Stimulated activated CD8-positive, alpha-beta memory T cell treated with anti-CD3 and anti-CD28 coated beads, Interleukin-7, amount 100 ng/mL, for 1 hour (primary cell): ENCODE data around the gene ME1.
"Not testable (repeated sequence)": the region's sequence is repeated elsewhere in the genome, so short reads cannot be mapped to it uniquely, and the experiment has no call there.

ENCODE experiments used
- DNase-seq, 2 donors: peaks; one replicate each; pipeline ENCODE4 v3.0.0-alpha.2; 2020; ENCODE audit warnings: low read depth in 2 of 2

Gene ME1

DNA sequence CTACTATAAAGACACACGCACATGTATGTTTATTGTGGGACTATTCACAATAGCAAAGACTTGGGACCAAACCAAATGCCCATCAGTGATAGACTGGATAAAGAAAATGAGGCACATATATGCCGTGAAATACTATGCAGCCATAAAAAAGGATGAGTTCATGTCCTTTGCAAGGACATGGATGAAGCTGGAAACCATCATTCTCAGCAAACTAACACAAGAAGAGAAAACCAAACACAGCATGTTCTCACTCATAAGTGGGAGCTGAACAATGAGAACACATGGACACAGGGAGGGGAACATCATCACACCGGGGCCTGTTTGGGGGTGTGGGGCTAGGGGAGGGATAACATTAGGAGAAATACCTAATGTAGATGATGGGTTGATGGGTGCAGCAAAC is 174.1 kb downstream of the ME1 start:
- not testable (repeated sequence) for DNase-seq

DNA sequence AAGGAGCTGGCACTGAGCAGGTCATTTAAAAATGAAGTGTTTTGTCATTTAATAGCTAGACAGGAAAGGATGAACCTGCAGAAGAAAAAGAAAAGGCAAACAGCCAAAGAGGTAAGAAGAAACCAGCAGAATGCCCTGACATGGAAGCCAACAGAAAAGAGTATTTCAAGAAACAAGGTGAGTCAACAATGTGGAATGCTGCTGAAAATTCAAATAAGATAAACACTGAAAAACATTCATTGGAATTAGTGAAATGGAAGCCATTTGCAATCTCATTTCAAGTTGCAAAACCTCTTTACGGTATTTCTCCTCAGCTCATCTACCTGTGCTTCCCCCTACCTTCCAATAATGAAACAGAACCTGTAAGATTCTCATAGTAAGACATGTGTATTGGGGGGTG is 178.1 kb downstream of the ME1 start:
- no peak for DNase-seq

DNA sequence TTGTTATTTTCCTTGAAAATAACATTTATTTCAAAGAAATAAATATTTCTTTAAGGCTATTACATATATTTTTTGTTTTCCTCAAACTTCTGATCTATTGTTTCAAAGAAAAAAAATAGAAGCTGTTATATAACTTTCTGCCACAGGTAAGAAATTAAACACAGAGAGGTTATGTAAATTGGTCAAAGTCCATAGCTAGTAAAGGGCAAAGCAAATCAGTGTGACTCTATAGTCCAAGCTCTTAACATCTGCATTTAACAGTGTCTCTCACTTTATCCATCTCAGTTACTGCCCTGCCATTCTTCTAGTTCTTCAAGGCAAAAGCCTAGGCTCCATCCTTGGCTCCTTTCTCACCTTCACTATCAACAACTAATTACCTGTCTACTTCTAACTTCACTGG is 180.6 kb downstream of the ME1 start:
- DNase-seq = no peak

DNA sequence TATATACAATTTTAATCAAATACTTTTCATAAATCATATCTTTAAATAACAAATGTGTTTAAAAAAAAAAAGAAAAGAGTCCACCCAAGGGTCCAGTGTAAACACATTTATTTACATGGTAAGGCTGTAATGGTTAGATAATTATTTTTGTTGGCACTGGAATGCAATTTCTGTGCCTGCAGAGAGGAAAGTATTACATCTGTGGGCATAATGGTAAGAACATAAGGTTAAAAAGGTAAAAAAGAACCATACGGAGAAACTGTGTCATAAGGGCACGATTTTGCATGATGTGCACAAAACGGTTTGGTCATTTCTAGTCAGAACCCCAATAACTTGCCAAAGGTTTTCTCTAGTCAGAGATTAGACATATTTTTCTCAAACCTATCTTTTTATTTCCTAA is 183.4 kb downstream of the ME1 start:
- no peak for DNase-seq

DNA sequence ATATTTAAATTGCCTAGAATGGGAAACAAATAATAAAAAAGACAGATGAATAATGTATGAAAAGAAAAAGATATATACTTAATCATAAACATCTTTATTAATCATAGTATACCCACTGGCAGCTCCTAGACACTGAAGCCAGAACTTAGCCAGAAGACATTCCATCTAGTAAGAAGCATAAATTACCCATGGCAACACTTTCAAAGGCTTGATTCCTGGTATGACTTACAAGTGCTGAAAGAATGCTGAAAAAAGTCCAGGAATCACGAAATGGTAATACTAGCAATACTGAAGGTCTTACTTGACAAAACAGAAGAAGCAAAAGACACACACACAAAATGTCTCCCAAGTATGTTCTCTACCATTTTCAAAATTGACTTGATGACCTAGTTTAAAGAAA is 199.7 kb downstream of the ME1 start:
- DNase-seq = no peak

DNA sequence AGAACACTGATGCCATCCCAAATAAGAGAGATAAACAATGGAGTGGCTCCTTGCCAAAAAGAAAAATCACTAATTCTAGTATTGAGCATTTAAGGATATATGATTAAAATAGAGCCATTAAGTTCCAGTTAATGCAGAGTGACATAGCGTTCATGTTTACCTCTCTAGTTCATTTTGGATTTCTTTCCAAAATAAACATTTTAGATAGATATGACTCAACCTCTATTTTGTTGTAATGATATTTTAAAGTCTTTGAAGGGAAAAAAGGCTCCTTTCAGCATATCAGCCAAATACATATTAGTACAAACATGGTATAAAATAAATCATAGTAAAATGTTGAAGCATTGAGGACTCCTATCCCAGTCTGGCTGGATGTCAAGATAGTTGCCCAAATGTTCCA is 204.3 kb downstream of the ME1 start:
- DNase-seq = no peak

DNA sequence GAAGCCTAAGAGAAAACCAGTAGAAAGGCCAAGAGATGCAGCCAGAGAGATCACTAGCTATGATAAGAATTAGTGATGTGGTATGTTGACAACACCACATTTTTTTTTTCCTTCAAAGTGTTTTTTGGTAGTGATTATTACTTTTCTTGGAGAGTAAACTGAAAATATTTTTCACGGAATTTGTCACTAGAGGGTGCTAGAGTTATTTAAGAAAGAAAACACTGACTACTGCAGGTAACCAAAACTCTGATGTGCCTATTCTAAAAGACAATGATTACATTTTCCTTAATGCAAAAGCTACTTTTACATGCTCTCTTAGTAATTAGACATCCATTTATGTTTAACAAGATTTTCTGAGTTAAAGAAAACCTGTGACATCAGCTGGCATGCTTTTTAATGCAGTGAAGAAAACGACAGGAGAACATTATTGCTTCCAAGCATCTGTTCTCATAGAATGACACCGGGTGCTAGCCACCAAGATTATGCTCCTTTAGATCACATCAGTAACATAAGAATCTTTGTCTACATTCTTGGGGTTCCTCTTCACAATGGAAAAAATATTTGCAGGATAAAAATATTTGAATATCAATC is 208.9 kb downstream of the ME1 start:
- no peak for DNase-seq

DNA sequence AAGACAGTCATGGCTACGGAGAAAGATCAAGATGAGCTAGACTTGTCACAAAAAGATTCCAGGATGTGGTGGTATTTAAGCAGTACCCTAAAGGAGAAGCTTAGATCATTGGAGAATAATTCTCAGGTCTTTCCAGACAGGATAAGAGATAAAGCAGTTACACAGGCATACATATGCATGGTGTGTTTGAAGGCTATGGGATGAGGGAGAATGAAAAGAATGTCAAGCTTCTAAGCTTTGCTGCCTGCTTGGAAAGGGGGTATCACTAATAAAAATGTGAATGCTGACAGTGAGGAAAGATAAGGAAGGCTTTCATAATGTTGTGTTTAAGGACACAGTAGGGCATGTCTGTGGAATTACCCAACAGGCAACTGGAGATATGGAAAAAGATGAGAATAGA is 209.6 kb downstream of the ME1 start:
- DNase-seq = no peak

DNA sequence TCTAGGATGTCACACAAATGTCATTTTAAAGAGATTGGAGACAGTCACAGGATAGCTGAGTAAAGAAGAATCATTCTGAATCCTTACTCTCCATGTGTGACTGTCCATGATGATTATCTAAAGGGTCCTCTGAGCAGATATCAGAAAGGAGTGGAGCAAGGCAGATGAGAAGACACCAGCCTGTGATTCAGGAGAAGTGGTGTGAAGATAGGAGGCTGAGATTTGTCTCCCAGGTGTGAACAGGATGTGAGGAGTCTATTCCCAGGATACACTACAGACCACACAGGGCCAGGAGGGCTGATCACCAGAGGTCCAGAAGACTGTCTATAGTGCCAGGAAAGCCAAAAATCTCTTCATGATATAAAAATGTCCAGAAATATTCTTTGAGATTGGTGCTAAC is 210.7 kb downstream of the ME1 start:
- no peak for DNase-seq

DNA sequence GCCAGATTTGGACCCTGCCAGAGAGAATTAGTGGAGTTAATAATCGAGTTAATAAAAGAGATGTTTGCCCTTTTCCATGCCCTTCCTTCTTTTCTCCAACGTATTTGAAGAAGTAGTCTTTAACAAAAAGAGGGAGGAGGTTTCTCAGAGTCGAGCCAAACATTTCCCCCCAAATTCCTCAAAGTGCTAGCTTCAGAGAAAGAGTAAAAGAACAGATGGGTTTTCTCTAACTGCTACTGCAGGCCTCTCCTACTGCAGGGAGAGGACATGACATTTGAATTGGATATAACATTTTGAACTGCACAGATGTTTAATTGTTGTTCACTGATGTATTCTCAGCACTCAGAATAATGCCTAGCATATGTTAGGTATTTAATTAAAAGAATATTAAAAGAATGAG is 212.2 kb downstream of the ME1 start:
- no peak for DNase-seq

DNA sequence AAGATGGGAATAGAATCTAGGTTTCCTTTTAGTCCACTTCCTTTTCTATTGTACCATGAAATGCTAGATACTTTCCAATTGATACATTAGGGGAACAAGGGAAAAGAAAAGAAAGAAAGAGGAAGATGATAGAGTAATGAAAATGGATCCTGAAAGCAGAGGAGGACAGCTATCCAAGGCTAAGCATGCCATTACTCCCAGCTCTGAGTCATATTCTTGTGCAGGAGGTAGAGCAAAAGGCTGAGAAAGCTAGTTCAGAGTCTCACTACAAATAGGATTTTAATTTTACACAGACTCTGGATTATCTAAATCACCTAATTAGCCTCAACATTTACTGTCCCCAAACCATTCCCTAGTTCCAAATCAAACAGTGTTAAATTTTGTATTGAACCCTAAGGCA is 214.0 kb downstream of the ME1 start:
- no peak for DNase-seq

DNA sequence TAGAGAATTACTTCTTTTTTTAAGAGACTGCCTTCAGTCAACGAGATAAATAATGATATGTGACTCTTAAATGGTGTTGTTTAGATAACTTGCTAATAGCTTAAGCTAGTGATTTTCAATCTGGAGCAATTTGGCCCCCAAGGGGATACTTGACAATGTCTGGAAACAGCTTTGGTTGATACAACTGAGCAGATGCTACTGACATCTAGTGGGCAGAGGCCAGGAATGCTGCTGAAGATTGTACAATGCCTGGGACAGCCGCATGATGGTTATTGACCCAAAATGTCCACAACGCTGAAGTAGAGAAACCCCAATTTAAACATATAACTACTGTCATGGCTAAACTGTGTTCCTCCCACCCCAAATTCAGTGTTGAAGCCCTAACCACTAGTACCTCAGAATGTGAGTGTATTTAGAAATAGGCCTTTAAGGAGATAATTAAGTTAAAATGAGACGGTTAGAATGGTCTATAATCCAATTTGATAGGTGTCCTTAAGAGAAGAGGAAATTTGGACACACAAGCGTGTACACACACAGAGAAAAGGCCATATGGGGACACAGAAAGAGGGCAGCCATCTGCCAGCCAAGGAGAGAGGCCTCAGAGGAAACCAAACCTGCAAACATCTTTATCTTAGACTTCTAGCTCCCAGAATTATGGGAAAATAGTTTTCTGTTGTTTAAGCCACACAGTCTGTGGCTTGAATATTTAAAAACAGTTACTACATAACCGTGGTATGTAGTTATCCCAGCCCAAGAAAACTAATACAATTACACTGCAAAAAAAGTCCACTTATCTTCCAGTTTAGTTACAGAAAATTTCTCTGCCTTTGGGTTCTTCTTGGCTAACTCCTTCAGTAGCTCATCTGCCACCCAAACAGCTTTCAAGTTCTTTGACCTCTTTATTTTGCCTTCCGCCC is 215.5 kb downstream of the ME1 start:
- DNase-seq = no peak

DNA sequence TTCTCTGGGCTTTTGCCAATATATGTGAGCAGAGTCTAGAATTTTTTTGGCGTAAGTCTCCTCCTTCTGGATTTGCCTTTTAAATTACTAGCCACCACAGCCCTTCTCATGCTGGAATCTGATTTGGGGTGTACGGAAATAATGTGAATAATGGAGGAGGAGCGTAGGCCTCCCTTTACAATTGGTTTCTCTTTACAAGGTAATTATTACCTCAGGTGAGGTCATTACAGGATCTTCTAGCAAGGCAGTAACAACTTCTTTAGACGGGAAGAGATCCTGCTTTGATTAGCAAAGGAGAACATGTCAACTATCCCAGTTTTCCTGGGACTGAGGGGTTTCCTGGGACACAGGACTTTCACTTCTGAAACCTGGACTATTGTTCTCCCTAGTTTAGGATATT is 228.8 kb downstream of the ME1 start:
- no peak for DNase-seq

DNA sequence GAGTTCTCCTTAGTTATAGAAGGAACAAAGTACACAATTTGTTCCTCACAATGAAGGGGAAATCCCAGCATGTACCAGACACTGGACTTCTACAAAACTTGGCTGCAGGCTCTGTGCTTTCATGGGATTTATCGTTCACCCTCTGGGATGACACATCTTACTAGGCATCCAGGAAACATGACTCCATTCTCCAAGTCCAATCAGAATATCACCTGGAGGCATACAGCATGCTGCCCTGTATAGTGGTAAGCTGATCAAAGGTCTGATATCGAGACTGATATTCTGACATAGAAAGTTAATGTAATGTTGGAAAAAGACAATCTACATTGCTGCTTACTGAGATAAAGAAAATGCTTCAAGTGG is 231.0 kb downstream of the ME1 start:
- no peak for DNase-seq

DNA sequence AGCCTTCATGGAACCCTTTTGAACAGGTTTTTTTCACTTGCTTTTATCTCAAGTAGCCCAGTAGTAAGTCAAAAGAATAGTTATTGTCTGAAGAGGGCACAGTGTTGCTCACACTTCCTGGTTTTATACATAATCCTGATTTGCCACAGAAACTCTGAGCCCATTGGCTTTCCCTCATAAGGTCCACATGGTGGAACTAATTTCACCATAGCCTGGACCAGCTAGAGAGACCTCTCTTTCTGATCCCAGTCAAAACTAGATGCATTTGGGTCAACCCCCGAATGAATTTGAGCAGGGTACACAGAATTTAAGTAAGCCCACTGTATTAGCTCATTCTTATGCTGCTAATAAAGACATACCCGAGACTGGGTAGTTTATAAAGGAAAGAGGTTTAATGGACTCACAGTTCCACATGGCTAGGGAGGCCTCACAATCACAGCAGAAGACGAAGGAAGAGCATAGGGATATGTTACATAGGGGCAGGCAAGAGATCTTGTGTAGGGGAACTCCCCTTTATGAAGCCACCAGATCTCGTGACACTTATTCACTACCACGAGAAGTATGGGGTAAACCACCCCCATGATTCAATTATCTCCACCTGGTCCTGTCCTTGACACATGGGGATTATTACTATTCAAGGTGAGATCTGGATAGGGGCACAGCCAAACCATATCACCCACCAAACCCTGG is 231.5 kb downstream of the ME1 start:
- no peak for DNase-seq

DNA sequence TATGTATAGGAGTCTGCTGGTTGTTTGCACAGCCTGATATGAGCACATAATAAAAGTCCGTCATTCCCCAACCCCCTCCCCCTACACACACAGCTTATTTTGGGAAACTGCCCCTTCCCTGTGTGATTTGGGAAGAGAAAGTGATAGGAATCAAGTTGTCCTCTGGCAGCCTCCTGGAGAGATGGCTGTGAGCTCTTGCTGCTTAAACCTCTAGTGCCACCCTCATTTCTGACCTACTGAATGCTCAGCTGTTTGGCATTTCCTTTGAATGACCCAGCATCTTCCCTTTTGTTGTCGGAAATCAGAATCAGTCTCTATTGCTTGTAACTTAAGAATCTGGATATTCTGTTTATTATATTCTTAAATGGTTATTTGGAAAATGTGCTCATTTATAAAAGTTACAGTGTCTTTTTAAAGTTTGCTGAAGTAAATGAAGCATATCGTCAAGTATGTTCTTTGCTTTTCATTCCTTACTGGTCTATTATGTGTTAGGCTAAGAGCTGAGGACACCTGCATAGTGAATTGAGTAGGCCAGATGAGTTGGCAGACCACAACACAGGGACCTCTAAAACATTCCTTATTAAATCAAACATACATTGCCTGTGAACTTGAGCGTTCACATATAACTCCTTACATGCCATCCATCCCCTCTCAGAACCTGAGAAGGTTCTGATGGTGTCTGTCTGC is 232.2 kb downstream of the ME1 start:
- no peak for DNase-seq

DNA sequence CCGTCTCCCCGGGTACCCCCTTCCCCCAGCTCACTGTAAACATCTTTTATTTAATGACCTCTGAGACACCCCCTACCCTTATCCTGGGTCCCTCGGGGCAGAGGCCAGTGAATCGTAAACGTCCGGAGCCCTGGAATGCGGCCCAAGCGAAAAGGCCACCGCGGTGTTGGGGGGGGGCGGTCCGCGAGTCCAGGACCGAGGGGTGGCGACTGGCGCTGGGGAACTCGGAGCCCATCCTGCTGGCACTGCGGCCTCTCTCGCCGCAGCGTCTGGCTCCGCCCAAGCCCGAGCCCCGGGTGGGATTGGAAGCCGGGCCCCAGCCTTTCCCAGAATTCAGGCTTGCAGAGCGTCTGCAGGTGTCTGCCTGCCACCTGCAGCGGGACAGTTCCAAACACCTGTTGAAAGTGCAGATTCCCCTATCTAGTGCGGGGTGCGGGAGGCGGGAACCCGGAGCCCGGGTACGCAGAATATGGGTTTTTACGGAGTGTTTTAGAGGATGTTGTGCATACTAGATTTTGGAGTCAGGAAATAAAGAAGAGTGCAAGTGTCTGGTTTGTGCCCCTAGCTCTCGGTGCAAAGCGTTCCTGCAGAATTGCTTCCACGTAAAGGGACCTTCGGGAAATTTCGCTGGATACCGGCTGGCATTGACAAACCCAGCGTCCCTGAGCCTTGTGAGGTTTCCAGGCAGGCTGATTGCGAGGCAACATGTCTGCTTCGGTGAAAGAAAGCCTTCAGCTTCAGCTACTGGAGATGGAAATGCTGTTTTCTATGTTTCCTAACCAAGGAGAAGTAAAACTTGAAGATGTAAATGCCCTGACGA is 236.9 kb downstream of the ME1 start:
- no peak for DNase-seq

DNA sequence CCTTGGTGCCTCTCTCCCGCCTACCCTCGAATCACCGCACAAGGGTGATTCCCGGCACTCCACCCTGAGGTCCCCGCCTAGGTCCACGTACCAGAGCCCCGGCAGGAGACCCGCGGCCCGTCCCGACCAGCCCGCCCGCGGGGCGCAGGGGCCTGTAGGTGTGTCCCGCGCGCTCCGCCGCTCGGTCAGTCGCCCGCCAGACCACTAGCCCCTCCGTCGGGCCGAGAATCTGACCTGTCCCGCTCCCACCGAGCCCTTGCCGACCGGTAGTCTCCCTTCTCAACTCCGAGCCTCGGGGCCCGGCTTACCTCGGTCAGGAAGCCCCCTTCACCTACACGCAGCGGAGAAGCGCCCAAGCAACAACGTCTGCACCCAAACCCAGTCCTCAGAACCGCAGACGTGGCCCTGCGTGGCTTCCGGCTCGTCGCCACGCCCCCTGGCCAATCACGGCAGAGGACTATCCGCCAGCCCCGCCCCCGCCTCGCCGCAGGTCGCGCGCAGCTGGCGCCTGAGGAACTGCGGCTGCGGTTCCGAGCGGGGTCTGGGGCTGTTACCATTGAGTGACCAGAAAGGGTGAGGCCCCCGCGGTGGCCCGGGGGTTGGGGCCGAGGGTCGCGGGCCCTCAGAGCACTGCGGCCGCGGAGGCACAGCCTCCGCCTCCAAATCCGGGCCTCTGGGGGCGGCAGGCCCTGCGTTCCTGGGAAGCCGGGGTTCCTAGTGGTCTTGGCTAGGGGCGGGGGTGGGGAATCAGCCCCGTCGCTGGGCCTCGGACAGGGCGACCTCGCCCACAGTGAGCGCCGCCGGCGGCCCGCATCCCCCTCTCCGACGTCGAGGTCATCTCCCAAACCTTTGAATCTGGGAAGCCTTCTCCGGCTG is 237.7 kb downstream of the ME1 start, which contains the start of the genes PGM3 and RWDD2A:
TSS of gene PGM3 (minus strand) at position 395 of the 876 bp plus-strand sequence. CDS start 2,253 bp downstream, outside the sequence.
TSS of gene RWDD2A (plus strand) at position 487 of the 876 bp plus-strand sequence. CDS start 1,095 bp downstream, outside the sequence.
- DNase-seq = peak; percentile 76 to 79

DNA sequence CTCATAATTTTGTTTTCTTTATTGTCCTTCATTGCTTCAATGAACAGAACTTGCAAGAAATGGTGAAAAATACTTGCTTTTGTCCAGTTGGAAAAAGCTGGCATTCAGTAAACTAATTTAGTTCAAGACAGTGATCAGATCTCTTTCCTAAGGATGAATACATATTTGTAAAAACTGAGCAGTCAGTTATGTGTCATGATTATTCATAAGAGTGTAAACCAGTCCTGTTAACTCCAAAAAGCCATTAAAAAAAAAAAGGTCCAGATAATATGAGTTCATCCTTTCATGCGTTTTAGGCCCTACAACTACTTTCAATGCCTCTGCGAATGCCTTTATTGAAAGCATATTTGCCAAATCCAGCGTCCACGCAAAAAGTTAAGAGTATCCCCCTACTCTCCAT is 238.4 kb downstream of the ME1 start:
- DNase-seq = no peak

DNA sequence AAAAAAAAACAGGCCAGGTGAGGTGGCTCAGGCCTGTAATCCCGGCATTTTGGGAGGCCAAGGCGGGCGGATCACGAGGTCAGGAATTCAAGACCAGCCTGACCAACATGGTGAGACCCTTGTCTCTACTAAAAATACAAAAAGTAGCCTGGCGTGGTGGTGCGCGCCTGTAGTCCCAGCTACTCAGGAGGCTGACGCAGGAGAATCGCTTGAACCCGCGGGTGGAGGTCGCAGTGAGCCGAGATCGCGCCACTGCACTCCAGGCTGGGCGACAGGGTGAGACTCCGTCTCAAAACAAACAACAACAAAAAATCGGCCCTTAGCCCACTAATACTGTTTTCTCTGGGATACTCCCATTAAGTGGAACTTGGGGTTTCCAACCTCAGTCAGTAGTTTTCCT is 238.9 kb downstream of the ME1 start:
- DNase-seq = not testable (repeated sequence)
